ENCODE data around the gene TMCO1. TPM values are rescaled to one million over a fixed set of nuclear protein-coding genes. Genes with fewer than 3 reads are reported as not detected.
"Not testable (repeated sequence)": the region's sequence is repeated elsewhere in the genome, so short reads cannot be mapped to it uniquely, and the experiment has no call there.

TMCO1 gene
- total RNA-seq, 1 donor from 2014 or later: 24.5 TPM

DNA sequence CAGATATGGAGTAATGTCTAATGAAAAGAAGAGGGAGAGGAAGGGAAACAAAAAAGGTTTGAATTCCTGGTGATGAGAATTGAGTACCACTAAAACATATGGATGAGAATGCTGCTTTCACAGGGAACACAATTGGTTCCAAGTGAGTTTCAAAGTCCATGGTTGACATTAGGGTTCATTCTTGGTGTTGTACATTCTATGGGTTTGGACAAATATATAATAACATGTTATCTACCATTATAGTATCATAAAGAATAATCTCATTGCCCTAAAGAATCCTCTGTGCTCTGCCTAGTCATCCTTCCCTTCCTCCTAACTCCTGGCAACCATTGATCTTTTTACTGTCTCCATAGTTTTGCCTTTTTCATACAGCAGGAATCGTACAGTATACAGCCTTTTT, 20.1 kb downstream of the TMCO1 start:
- H3K27ac ChIP-seq (ENCODE audit: low read depth, low read length): no peak overlapping the region
- no peaks in the 10 kb centered on the region for H3K27me3 ChIP-seq (ENCODE audit: control insufficient read depth in 3 of 3, insufficient read depth in 3 of 3, low read length in 3 of 3)
- H3K36me3 ChIP-seq (ENCODE audit: control insufficient read depth in 3 of 3, insufficient read depth in 3 of 3, low read length in 3 of 3): peaks cover 2 to 18% (median 12%) of the 10 kb centered on the region in 3 donors
- no peak overlapping the region for H3K9ac ChIP-seq (ENCODE audit: low read depth in 1 of 3, low read length in 3 of 3)
- H3K4me1 ChIP-seq (ENCODE audit: control insufficient read depth in 3 of 3, insufficient read depth in 3 of 3, low read length in 3 of 3): no peaks in the 10 kb centered on the region
- H3K9me3 ChIP-seq (ENCODE audit: control insufficient read depth in 3 of 3, low read length in 3 of 3): no peaks in the 10 kb centered on the region
- H3K4me3 ChIP-seq (ENCODE audit: low read length in 3 of 3): no peak overlapping the region

DNA sequence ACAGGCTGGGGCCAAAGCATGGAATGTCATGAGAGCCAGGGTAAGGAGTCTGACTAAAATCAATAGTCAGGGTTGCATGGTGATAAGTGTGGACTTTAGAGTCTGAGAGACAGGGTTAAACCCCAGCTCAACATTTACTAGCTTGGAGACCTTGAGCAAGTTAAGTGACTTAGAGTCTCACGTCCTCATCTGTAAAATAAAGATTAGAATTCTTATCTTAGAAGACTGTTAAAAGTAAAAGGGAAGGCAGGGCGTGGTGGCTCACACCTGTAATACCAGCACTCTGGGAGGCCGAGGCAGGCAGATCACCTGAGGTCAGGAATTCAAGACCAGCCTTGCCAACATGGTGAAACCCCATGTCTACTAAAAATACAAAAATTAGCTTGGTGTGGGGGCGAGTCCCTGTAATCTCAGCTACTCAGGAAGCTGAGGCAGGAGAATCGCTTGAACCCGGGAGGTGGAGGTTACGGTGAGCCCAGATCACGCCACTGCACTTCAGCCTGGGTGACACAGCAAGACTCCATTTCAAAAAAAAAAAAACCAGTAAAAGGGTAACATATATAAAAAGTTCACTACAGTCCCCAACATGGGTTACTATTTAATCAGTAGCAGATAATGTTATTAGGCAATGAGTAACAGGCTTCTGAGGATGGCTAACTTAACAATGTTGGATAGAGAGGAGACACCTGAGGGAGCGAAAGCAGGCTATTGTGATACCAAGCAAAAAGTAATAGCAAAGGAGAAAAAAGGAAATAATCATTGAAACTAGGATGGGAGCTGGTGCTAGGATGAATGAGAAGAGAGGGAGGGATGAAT, 20.8 kb downstream of the TMCO1 start:
- no peak overlapping the region for H3K27ac ChIP-seq (ENCODE audit: low read depth, low read length)
- no peak overlapping the region for H3K4me3 ChIP-seq (ENCODE audit: low read length in 3 of 3)
- H3K4me1 ChIP-seq (ENCODE audit: control insufficient read depth in 3 of 3, insufficient read depth in 3 of 3, low read length in 3 of 3): no peaks in the 10 kb centered on the region
- H3K27me3 ChIP-seq (ENCODE audit: control insufficient read depth in 3 of 3, insufficient read depth in 3 of 3, low read length in 3 of 3): no peaks in the 10 kb centered on the region
- H3K9ac ChIP-seq (ENCODE audit: low read depth in 1 of 3, low read length in 3 of 3): no peak overlapping the region
- H3K9me3 ChIP-seq (ENCODE audit: control insufficient read depth in 3 of 3, low read length in 3 of 3): no peaks in the 10 kb centered on the region
- peaks cover 2 to 16% (median 9%) of the 10 kb centered on the region in 3 donors for H3K36me3 ChIP-seq (ENCODE audit: control insufficient read depth in 3 of 3, insufficient read depth in 3 of 3, low read length in 3 of 3)

GRCh38 chr1:165744913-165745312, 23.8 kb downstream of the TMCO1 start:
- not testable (repeated sequence) for H3K27me3 ChIP-seq (ENCODE audit: control insufficient read depth in 3 of 3, insufficient read depth in 3 of 3, low read length in 3 of 3); H3K9ac ChIP-seq (ENCODE audit: low read depth in 1 of 3, low read length in 3 of 3); H3K9me3 ChIP-seq (ENCODE audit: control insufficient read depth in 3 of 3, low read length in 3 of 3); H3K4me1 ChIP-seq (ENCODE audit: control insufficient read depth in 3 of 3, insufficient read depth in 3 of 3, low read length in 3 of 3); H3K4me3 ChIP-seq (ENCODE audit: low read length in 3 of 3); H3K27ac ChIP-seq (ENCODE audit: low read depth, low read length)
- peaks cover 7 to 35% (median 28%) of the 10 kb centered on the region in 3 donors for H3K36me3 ChIP-seq (ENCODE audit: control insufficient read depth in 3 of 3, insufficient read depth in 3 of 3, low read length in 3 of 3)

DNA sequence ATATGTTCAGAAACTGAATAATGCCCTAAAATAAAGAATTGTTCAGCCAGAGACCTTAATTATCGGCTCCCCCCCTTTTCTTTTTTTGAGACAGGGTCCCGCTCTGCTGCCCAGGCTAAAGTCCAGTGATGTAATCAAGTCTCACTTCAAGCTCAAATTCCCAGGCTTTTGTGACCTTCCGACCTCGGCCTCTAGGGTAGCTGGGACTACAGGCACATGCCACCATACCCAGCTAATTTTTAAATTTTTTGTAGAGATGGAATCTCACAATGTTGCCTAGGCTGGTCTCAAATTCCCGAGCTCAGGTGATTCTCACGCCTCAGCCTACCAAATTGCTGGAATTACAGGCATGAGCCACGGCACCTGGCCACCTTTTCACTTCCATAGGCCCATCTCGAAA, 26.5 kb downstream of the TMCO1 start:
- H3K4me1 ChIP-seq (ENCODE audit: control insufficient read depth in 3 of 3, insufficient read depth in 3 of 3, low read length in 3 of 3): peaks cover 4 to 5% (median 4%) of the 10 kb centered on the region in 3 donors
- no peak overlapping the region for H3K27ac ChIP-seq (ENCODE audit: low read depth, low read length)
- no peak overlapping the region for H3K4me3 ChIP-seq (ENCODE audit: low read length in 3 of 3)
- H3K9me3 ChIP-seq (ENCODE audit: control insufficient read depth in 3 of 3, low read length in 3 of 3): no peaks in the 10 kb centered on the region
- peaks cover 7 to 35% (median 28%) of the 10 kb centered on the region in 3 donors for H3K36me3 ChIP-seq (ENCODE audit: control insufficient read depth in 3 of 3, insufficient read depth in 3 of 3, low read length in 3 of 3)
- no peak overlapping the region for H3K9ac ChIP-seq (ENCODE audit: low read depth in 1 of 3, low read length in 3 of 3)
- no peaks in the 10 kb centered on the region for H3K27me3 ChIP-seq (ENCODE audit: control insufficient read depth in 3 of 3, insufficient read depth in 3 of 3, low read length in 3 of 3)

GRCh38 chr1:165738794-165739193, 29.9 kb downstream of the TMCO1 start:
- Histone ChIP-seq H3K4me3 (ENCODE audit: low read length in 3 of 3) (no peak overlapping the region), H3K27me3 (ENCODE audit: control insufficient read depth in 3 of 3, insufficient read depth in 3 of 3, low read length in 3 of 3) (no peaks in the 10 kb centered on the region), H3K27ac (ENCODE audit: low read depth, low read length) (no peak overlapping the region), H3K9me3 (ENCODE audit: control insufficient read depth in 3 of 3, low read length in 3 of 3) (no peaks in the 10 kb centered on the region), H3K4me1 (ENCODE audit: control insufficient read depth in 3 of 3, insufficient read depth in 3 of 3, low read length in 3 of 3) (peaks cover 4 to 5% (median 4%) of the 10 kb centered on the region in 3 donors), H3K9ac (ENCODE audit: low read depth in 1 of 3, low read length in 3 of 3) (no peak overlapping the region), H3K36me3 (ENCODE audit: control insufficient read depth in 3 of 3, insufficient read depth in 3 of 3, low read length in 3 of 3) (peaks cover 7 to 32% (median 30%) of the 10 kb centered on the region in 3 donors)

DNA sequence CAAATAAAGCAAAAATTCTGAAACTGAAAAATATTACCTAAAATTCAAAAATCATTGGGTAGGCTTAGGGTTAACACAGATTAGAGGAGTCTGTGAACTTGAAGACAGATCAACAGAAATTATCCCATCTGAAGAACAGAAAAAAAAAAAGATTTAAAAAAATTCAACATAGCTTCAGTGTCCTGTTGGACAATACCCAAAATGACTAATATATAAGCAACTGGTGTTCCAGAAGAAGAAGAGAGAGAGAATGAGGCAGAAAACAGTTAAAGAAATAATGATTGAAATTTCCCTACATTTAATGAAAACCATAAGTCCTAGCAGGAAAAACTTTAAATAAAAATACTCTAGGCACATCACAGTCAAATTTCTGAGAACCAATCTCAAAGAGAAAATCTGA, 31.5 kb downstream of the TMCO1 start:
- H3K9ac ChIP-seq (ENCODE audit: low read depth in 1 of 3, low read length in 3 of 3): no peak overlapping the region
- H3K27me3 ChIP-seq (ENCODE audit: control insufficient read depth in 3 of 3, insufficient read depth in 3 of 3, low read length in 3 of 3): no peaks in the 10 kb centered on the region
- H3K4me3 ChIP-seq (ENCODE audit: low read length in 3 of 3): no peak overlapping the region
- peaks cover 5 to 24% (median 18%) of the 10 kb centered on the region in 3 donors for H3K36me3 ChIP-seq (ENCODE audit: control insufficient read depth in 3 of 3, insufficient read depth in 3 of 3, low read length in 3 of 3)
- no peak overlapping the region for H3K27ac ChIP-seq (ENCODE audit: low read depth, low read length)
- H3K4me1 ChIP-seq (ENCODE audit: control insufficient read depth in 3 of 3, insufficient read depth in 3 of 3, low read length in 3 of 3): peaks cover 4 to 5% (median 4%) of the 10 kb centered on the region in 3 donors
- H3K9me3 ChIP-seq (ENCODE audit: control insufficient read depth in 3 of 3, low read length in 3 of 3): no peaks in the 10 kb centered on the region

DNA sequence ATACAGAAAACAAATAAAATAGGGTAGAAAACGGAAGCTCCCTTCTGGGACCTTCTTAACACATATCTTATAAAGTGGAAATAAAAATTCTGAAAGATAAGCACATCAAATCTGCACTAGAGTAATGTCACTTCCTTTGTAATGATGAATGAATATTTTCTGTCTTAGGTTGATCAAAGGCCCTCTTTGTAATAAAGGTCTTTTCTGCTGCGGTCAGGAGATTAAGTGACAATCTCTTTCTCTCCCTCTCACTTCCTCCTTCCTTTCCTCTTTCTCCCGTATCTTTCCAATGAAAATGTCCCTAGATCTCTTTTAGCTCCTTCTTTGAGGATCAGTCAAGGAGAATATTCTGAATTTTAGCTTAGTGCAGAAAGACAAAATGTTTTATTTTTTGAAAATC, 33.8 kb downstream of the TMCO1 start:
- Histone ChIP-seq H3K27me3 (ENCODE audit: control insufficient read depth in 3 of 3, insufficient read depth in 3 of 3, low read length in 3 of 3) (no peaks in the 10 kb centered on the region), H3K9ac (ENCODE audit: low read depth in 1 of 3, low read length in 3 of 3) (no peak overlapping the region), H3K4me1 (ENCODE audit: control insufficient read depth in 3 of 3, insufficient read depth in 3 of 3, low read length in 3 of 3) (peaks cover 4 to 5% (median 4%) of the 10 kb centered on the region in 3 donors), H3K9me3 (ENCODE audit: control insufficient read depth in 3 of 3, low read length in 3 of 3) (no peaks in the 10 kb centered on the region), H3K27ac (ENCODE audit: low read depth, low read length) (no peak overlapping the region), H3K36me3 (ENCODE audit: control insufficient read depth in 3 of 3, insufficient read depth in 3 of 3, low read length in 3 of 3) (peaks cover 0 to 6% (median 0%) of the 10 kb centered on the region in 3 donors), H3K4me3 (ENCODE audit: low read length in 3 of 3) (no peak overlapping the region)

- H3K27me3 ChIP-seq (ENCODE audit: control insufficient read depth in 3 of 3, insufficient read depth in 3 of 3, low read length in 3 of 3): no peaks in the 10 kb centered on the region
- no peak overlapping the region for H3K27ac ChIP-seq (ENCODE audit: low read depth, low read length)
- H3K9me3 ChIP-seq (ENCODE audit: control insufficient read depth in 3 of 3, low read length in 3 of 3): no peaks in the 10 kb centered on the region
- no peak overlapping the region for H3K9ac ChIP-seq (ENCODE audit: low read depth in 1 of 3, low read length in 3 of 3)
- no peak overlapping the region for H3K4me3 ChIP-seq (ENCODE audit: low read length in 3 of 3)
- no peaks in the 10 kb centered on the region for H3K4me1 ChIP-seq (ENCODE audit: control insufficient read depth in 3 of 3, insufficient read depth in 3 of 3, low read length in 3 of 3)
- H3K36me3 ChIP-seq (ENCODE audit: control insufficient read depth in 3 of 3, insufficient read depth in 3 of 3, low read length in 3 of 3): peaks cover 4 to 19% (median 19%) of the 10 kb centered on the region in 3 donors
These were observed 41.8 kb downstream of the TMCO1 start for GRCh38 chr1:165726841-165727240.

- Histone ChIP-seq H3K27ac (ENCODE audit: low read depth, low read length) (no peak overlapping the region), H3K27me3 (ENCODE audit: control insufficient read depth in 3 of 3, insufficient read depth in 3 of 3, low read length in 3 of 3) (no peaks in the 10 kb centered on the region), H3K36me3 (ENCODE audit: control insufficient read depth in 3 of 3, insufficient read depth in 3 of 3, low read length in 3 of 3) (peaks cover 4 to 19% (median 19%) of the 10 kb centered on the region in 3 donors), H3K4me3 (ENCODE audit: low read length in 3 of 3) (no peak overlapping the region), H3K9ac (ENCODE audit: low read depth in 1 of 3, low read length in 3 of 3) (no peak overlapping the region), H3K4me1 (ENCODE audit: control insufficient read depth in 3 of 3, insufficient read depth in 3 of 3, low read length in 3 of 3) (no peaks in the 10 kb centered on the region), H3K9me3 (ENCODE audit: control insufficient read depth in 3 of 3, low read length in 3 of 3) (no peaks in the 10 kb centered on the region)
These were observed 42.5 kb downstream of the TMCO1 start for GRCh38 chr1:165726169-165726568.

DNA sequence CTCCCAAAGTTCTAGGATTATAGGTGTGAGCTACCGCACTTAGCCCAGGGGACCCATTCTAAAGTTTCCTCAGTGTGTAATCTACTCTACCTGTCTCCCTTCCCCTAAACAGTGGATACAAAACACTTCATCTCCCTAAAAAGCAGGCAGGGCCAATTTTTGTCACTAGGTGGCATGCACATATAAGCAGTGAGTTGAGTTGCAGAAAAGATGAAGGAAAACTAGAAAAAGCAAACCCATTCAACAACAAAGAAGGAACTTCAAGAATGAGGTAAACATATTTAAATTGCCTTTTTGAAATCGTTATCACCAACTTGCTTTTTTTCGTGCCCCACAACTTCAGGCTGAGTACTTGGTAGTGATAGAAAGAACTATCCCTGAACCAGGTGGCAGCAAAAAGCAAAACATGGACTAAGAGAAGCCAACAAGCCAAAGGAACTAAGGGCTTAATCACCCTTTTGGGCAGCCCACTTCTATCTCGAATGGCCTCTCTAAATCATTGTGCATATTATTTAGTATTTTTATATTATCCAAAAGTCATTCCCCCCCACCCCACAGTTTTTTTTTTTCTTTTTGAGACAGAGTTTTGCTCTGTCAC, 50.7 kb downstream of the TMCO1 start:
- Histone ChIP-seq H3K9me3 (ENCODE audit: control insufficient read depth in 3 of 3, low read length in 3 of 3) (no peaks in the 10 kb centered on the region), H3K9ac (ENCODE audit: low read depth in 1 of 3, low read length in 3 of 3) (no peak overlapping the region)

More for the DNA sequence above, 50.7 kb downstream of the TMCO1 start:
- Histone ChIP-seq H3K4me1 (ENCODE audit: control insufficient read depth in 3 of 3, insufficient read depth in 3 of 3, low read length in 3 of 3) (no peaks in the 10 kb centered on the region), H3K27me3 (ENCODE audit: control insufficient read depth in 3 of 3, insufficient read depth in 3 of 3, low read length in 3 of 3) (no peaks in the 10 kb centered on the region), H3K4me3 (ENCODE audit: low read length in 3 of 3) (no peak overlapping the region), H3K27ac (ENCODE audit: low read depth, low read length) (no peak overlapping the region), H3K36me3 (ENCODE audit: control insufficient read depth in 3 of 3, insufficient read depth in 3 of 3, low read length in 3 of 3) (no peaks in the 10 kb centered on the region)

Measured in skeletal muscle tissue (tissue), 4 donors.